PC-3 (cell line): ENCODE data around the gene FDXR. TPM values are rescaled to one million over a fixed set of nuclear protein-coding genes. Genes with fewer than 3 reads are reported as not detected.

ENCODE experiments used
- ATAC-seq: fragments of 200-7000 bp; cut with Tn5 transposase; 2 replicates; pipeline ENCODE4 v1.9.1; 2020; ENCODE audit warnings: mild to moderate bottlenecking, moderate library complexity
- BruUV-seq: library from RNA; stranded (reverse); fragments of 400-500 nt; replicated peaks from 2 replicates; lab custom pipeline; 2021; lab: Mats Ljungman, UMichigan
- CTCF ChIA-PET: fragments of 300-600 bp; sonication (Branson Sonifier 250); formaldehyde crosslinking; loops from one replicate; lab custom pipeline; 2022; ENCODE audit warnings: antibody characterized with exemption; lab: Charles Lee
- POLR2A ChIA-PET: fragments of 300-600 bp; sonication (Branson Sonifier 250); formaldehyde crosslinking; loops from one replicate; lab custom pipeline; 2022; ENCODE audit warnings: antibody characterized with exemption; ENCODE audit not compliant: unreplicated experiment; lab: Charles Lee
- DNase-seq: peaks from one replicate; pipeline ENCODE4 v3.0.0-alpha.2; 2015
- H2AFZ ChIP-seq: fragments of 300-600 bp; sonication (generic); 2 replicates; pipeline ENCODE4 v1.6.0; 2016; ENCODE audit warnings: antibody characterized with exemption, low read length
- H3F3A ChIP-seq: fragments of 300-600 bp; sonication (generic); one replicate; pipeline ENCODE4 v1.6.0; 2017; ENCODE audit warnings: antibody characterized with exemption, low read length, control low read depth, mild to moderate bottlenecking; ENCODE audit not compliant: unreplicated experiment
- H3K27ac ChIP-seq: fragments of 300-600 bp; sonication (generic); 2 replicates; pipeline ENCODE4 v1.5.1; 2016; ENCODE audit warnings: mild to moderate bottlenecking, low read length
- H3K27me3 ChIP-seq: fragments of 300-600 bp; sonication (generic); 2 replicates; pipeline ENCODE4 v1.6.1; 2016; ENCODE audit warnings: low read length, mixed read lengths
- H3K36me3 ChIP-seq: fragments of 300-600 bp; sonication (generic); 2 replicates; pipeline ENCODE4 v1.6.1; 2016; ENCODE audit warnings: low read depth, mixed run types, low read length, mixed read lengths
- H3K4me1 ChIP-seq: fragments of 300-600 bp; sonication (generic); 2 replicates; pipeline ENCODE4 v1.5.1; 2016; ENCODE audit warnings: low read length; ENCODE audit not compliant: insufficient read depth
- H3K4me2 ChIP-seq: fragments of 300-600 bp; sonication (generic); 2 replicates; pipeline ENCODE4 v1.6.0; 2016; ENCODE audit warnings: low read length
- H3K4me3 ChIP-seq: fragments of 300-600 bp; sonication (generic); 2 replicates; pipeline ENCODE4 v1.5.1; 2016; ENCODE audit warnings: mild to moderate bottlenecking, low read length, mixed read lengths
- H3K79me2 ChIP-seq: fragments of 300-600 bp; sonication (generic); 2 replicates; pipeline ENCODE4 v1.6.1; 2017; ENCODE audit warnings: low read length, mixed read lengths
- H3K9ac ChIP-seq: fragments of 300-600 bp; sonication (generic); 2 replicates; pipeline ENCODE4 v1.6.0; 2016; ENCODE audit warnings: mild to moderate bottlenecking, low read length
- H3K9me2 ChIP-seq: fragments of 300-600 bp; sonication (generic); replicated peaks from 2 replicates; pipeline ENCODE4 v1.6.1; 2016; ENCODE audit warnings: mixed run types, low read length, mixed read lengths
- H3K9me3 ChIP-seq: fragments of 300-600 bp; sonication (generic); 2 replicates; pipeline ENCODE4 v1.6.1; 2016; ENCODE audit warnings: low read length, mixed read lengths
- H4K20me1 ChIP-seq: fragments of 300-600 bp; sonication (generic); 2 replicates; pipeline ENCODE4 v1.6.1; 2016; ENCODE audit warnings: low read length, mixed read lengths
- EZH2 ChIP-seq: fragments of 300-600 bp; sonication (generic); IDR thresholded peaks from one replicate; pipeline ENCODE4 v1.6.1; 2017; ENCODE audit warnings: antibody characterized with exemption, mild to moderate bottlenecking, low read length; ENCODE audit not compliant: unreplicated experiment
- EZH2phosphoT487 ChIP-seq: fragments of 300-600 bp; sonication (generic); IDR thresholded peaks from 2 replicates; pipeline ENCODE4 v1.6.1; 2018; ENCODE audit warnings: mild to moderate bottlenecking, antibody characterized with exemption, low read length, borderline replicate concordance
- intact Hi-C: fragments of 100-400 bp; cut with micrococcal nuclease; formaldehyde crosslinking; loops from 2 replicates; pipeline ENCODE4 v1.9.0; 2023
- total RNA-seq: library from RNA; depleted of rRNA; stranded (reverse); fragments of >200 nt; gene quantifications from 2 replicates; pipeline ENCODE4 v1.2.3, GENCODE V29; 2014
- TF ChIP-seq, protein P1 (sequence below): fragments of 300-600 bp; sonication (generic); conservative IDR thresholded peaks from 2 replicates; pipeline ENCODE4 v1.5.1; 2017; ENCODE audit warnings: antibody characterized with exemption, low read depth, mild to moderate bottlenecking, low read length

Gene FDXR
- total RNA-seq, 1 experiment from 2014 or later: 28.1 TPM

DNA sequence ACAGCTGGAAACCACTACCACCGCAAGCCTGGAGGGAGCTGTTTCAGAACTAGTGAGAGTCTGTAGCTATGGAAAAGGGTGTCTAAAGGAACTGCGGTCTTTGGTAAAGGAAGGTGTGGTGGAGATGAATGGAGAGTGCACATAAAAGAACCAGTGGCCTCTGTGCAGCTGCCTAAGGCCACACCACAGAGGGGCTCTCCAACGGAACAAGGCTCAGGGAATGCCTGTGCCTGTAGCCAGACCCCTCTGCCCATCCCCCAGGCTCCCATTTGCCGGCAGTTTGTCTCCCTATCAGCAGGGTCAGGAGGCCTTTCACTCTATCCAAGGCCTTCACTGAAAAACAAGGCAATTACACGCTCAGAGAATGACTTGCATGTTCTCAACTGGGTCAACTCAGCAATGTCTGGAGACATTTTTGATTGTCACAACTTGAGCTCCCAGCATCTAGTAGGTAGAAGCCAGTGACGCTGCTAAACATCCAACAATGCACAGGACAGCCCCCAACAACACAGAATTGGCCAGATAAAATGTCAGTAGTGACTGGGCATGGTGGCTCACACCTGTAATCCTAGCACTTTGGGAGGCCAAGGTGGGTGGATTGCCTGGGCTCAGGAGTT is 3.3 kb upstream of the FDXR start:
- no peak overlapping the region for H2AFZ ChIP-seq

DNA sequence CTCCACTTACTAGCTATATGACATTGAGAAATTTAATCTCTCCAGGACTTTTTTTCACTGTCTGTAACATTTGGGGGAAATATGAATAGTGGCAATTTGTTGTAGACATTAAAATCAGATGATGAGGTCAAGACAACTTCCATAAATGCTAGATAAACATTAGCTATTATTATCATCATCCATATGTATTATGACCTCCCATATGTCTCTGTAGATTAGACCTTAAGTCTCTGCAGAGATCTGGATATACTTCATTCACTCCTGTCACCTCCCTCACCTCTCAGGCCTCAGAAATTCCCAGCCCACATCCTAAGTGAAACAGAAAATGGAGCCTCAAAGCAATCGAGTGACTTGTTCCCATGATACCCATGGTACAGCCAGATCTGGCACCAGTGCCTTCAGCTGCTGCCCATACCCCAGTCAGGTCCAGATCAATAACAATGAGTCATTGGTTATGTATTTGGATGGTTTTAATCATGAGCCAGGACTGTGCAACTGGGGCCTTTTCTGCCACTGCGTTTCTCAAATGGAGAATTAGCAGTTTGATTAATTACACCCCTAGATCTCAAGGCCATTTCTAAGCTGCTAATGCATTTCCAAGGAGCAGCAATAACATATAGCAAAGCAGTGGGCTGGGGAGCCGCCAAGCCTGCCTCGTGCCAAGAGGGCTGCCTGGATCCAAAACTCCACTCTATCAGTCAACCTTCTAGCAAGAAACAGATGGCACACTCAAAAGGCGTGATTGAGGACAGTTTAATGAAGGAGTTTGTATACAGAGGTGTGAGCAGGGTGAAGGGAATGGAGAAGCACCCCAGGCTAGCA is 2.6 kb upstream of the FDXR start:
- intact Hi-C loops: no loop called here
- BruUV-seq: no TSS peak
- ChIA-PET POLR2A (no interaction called here), CTCF (no interaction called here)
- H4K20me1 ChIP-seq: no peaks in the 10 kb centered on the region
- H3K79me2 ChIP-seq: 0 out of 2 replicates have a peak, but pooled peaks cover 3% of the 10 kb centered on the region
- TF ChIP-seq EZH2phosphoT487 (no peak), EZH2 (no peak)
- TF ChIP-seq, protein P1, sequence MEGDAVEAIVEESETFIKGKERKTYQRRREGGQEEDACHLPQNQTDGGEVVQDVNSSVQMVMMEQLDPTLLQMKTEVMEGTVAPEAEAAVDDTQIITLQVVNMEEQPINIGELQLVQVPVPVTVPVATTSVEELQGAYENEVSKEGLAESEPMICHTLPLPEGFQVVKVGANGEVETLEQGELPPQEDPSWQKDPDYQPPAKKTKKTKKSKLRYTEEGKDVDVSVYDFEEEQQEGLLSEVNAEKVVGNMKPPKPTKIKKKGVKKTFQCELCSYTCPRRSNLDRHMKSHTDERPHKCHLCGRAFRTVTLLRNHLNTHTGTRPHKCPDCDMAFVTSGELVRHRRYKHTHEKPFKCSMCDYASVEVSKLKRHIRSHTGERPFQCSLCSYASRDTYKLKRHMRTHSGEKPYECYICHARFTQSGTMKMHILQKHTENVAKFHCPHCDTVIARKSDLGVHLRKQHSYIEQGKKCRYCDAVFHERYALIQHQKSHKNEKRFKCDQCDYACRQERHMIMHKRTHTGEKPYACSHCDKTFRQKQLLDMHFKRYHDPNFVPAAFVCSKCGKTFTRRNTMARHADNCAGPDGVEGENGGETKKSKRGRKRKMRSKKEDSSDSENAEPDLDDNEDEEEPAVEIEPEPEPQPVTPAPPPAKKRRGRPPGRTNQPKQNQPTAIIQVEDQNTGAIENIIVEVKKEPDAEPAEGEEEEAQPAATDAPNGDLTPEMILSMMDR: no peak
- no peaks in the 10 kb centered on the region for H3K9me3 ChIP-seq
- H3K27ac ChIP-seq: no peak overlapping the region
- no peak overlapping the region for H2AFZ ChIP-seq
- no peak overlapping the region for H3K9ac ChIP-seq
- no peak for ATAC-seq
- DNase-seq: no peak
- no peaks in the 10 kb centered on the region for H3F3A ChIP-seq
- no peak overlapping the region for H3K4me2 ChIP-seq
- peaks cover 19% of the 10 kb centered on the region for H3K4me1 ChIP-seq
- no peaks in the 10 kb centered on the region for H3K9me2 ChIP-seq
- H3K36me3 ChIP-seq: no peaks in the 10 kb centered on the region
- no peak overlapping the region for H3K4me3 ChIP-seq
- H3K27me3 ChIP-seq: no peaks in the 10 kb centered on the region

More for the DNA sequence above, 3.3 kb upstream of the FDXR start:
- Histone ChIP-seq H4K20me1 (no peaks in the 10 kb centered on the region), H3K36me3 (no peaks in the 10 kb centered on the region), H3K27me3 (peaks cover 4% of the 10 kb centered on the region), H3K9me2 (no peaks in the 10 kb centered on the region), H3F3A (no peaks in the 10 kb centered on the region), H3K4me1 (peaks cover 19% of the 10 kb centered on the region), H3K4me3 (no peak overlapping the region), H3K9ac (no peak overlapping the region), H3K9me3 (no peaks in the 10 kb centered on the region), H3K4me2 (no peak overlapping the region), H3K27ac (no peak overlapping the region), H3K79me2 (0 out of 2 replicates have a peak, but pooled peaks cover 3% of the 10 kb centered on the region)
- ChIA-PET POLR2A (interaction anchor here (0.7 kb wide), 1 partner anchor 10 kb away, joined by 11 read pairs; no protein-coding TSS in a partner anchor), CTCF (no interaction called here)
- intact Hi-C loops: no loop called here
- no TSS peak for BruUV-seq
- DNase-seq (no peak), ATAC-seq (no peak)
- TF ChIP-seq, protein P1: no peak
- TF ChIP-seq EZH2phosphoT487 (no peak), EZH2 (no peak)
